Measurements from ENCODE around the gene PCSK5. TPM values are rescaled to one million over a fixed set of nuclear protein-coding genes. Genes with fewer than 3 reads are reported as not detected.

The PCSK5 gene
- total RNA-seq, 6 experiments from 2014 or later, result 1.4 to 5.8 (median 3.5) TPM

- ATAC-seq, result no peak
- intact Hi-C loops (cut with DNase I), result no loop called here
- no peaks in the 10 kb centered on the region for H3K9me3 ChIP-seq
- DNase-seq, result no peak
- no peaks in the 10 kb centered on the region for H3K36me3 ChIP-seq
- WGBS (ENCODE audit: insufficient coverage, low coverage, low lambda C conversion rate, missing lambda C conversion rate), result 63% methylated on average over 1 of the region's 1 CpG
- no peak for TF ChIP-seq CTCF (IDR thresholded peaks at IDR 0.05)
- H3K27ac ChIP-seq, result no peak overlapping the region
- no peak overlapping the region for H3K4me3 ChIP-seq
- H3K27me3 ChIP-seq, result no peaks in the 10 kb centered on the region
- no peaks in the 10 kb centered on the region for H3K4me1 ChIP-seq
Measured at GRCh38 chr9:76266649-76267283, 376.3 kb downstream of the PCSK5 start.

- H3K36me3 ChIP-seq, result no peaks in the 10 kb centered on the region
- ATAC-seq (no peak), DNase-seq (no peak)
- H3K27me3 ChIP-seq, result no peaks in the 10 kb centered on the region
- no peak overlapping the region for H3K27ac ChIP-seq
- no peak overlapping the region for H3K4me3 ChIP-seq
- intact Hi-C loops (cut with DNase I), result no loop called here
- H3K4me1 ChIP-seq, result no peaks in the 10 kb centered on the region
- 90% methylated on average over 2 of the region's 3 CpGs for WGBS (ENCODE audit: insufficient coverage, low coverage, low lambda C conversion rate, missing lambda C conversion rate)
- TF ChIP-seq CTCF (IDR thresholded peaks at IDR 0.05), result no peak
- TF ChIP-seq POLR2A (IDR thresholded peaks at IDR 0.05), result no peak
- H3K9me3 ChIP-seq, result no peaks in the 10 kb centered on the region
Measured at GRCh38 chr9:76267284-76267652, 376.8 kb downstream of the PCSK5 start.

- Histone ChIP-seq H3K27me3 (no peaks in the 10 kb centered on the region), H3K27ac (no peak overlapping the region), H3K36me3 (no peaks in the 10 kb centered on the region), H3K4me3 (no peak overlapping the region), H3K4me1 (no peaks in the 10 kb centered on the region), H3K9me3 (no peaks in the 10 kb centered on the region)
- 23% methylated on average over 2 of the region's 2 CpGs for WGBS (ENCODE audit: insufficient coverage, low coverage, low lambda C conversion rate, missing lambda C conversion rate)
- peak in 1 of 4 donors; percentile 46 for ATAC-seq
- DNase-seq, result no peak
- TF ChIP-seq CTCF (IDR thresholded peaks at IDR 0.05) (no peak), POLR2A (IDR thresholded peaks at IDR 0.05) (no peak)
- intact Hi-C loops (cut with DNase I), result no loop called here
Measured at GRCh38 chr9:76269789-76270188, 379.3 kb downstream of the PCSK5 start.

- Histone ChIP-seq H3K4me3 (no peak overlapping the region), H3K36me3 (no peaks in the 10 kb centered on the region), H3K27me3 (no peaks in the 10 kb centered on the region), H3K4me1 (no peaks in the 10 kb centered on the region), H3K9me3 (no peaks in the 10 kb centered on the region), H3K27ac (no peak overlapping the region)
- DNase-seq (no peak), ATAC-seq (no peak)
- TF ChIP-seq CTCF (IDR thresholded peaks at IDR 0.05) (no peak), POLR2A (IDR thresholded peaks at IDR 0.05) (no peak)
- intact Hi-C loops (cut with DNase I), result no loop called here
- 100% methylated on average over 1 of the region's 1 CpG for WGBS (ENCODE audit: insufficient coverage, low coverage, low lambda C conversion rate, missing lambda C conversion rate)
Measured at GRCh38 chr9:76271755-76272154, 381.3 kb downstream of the PCSK5 start.

GRCh38 chr9:76289042-76289441, 398.6 kb downstream of the PCSK5 start:
- Histone ChIP-seq H3K4me1 (no peaks in the 10 kb centered on the region), H3K9me3 (no peaks in the 10 kb centered on the region), H3K27ac (no peak overlapping the region), H3K36me3 (no peaks in the 10 kb centered on the region), H3K4me3 (no peak overlapping the region), H3K27me3 (no peaks in the 10 kb centered on the region)
- WGBS (ENCODE audit: insufficient coverage, low coverage, low lambda C conversion rate, missing lambda C conversion rate), result 84% methylated on average over 7 of the region's 7 CpGs
- no peak for DNase-seq
- intact Hi-C loops (cut with DNase I), result no loop called here
- ATAC-seq, result no peak
- no peak for TF ChIP-seq CTCF (IDR thresholded peaks at IDR 0.05)
- TF ChIP-seq POLR2A (IDR thresholded peaks at IDR 0.05), result no peak

Data from right lobe of liver (tissue), 6 donors.